DND-41 (cell line): ENCODE data around the gene MET.

ENCODE experiments used
- EZH2 ChIP-seq: IDR thresholded peaks from 3 replicates; pipeline ENCODE4 v1.6.1; 2012; ENCODE audit warnings: borderline replicate concordance, low read depth, mild to moderate bottlenecking, moderate library complexity, low read length, inconsistent platforms; ENCODE audit not compliant: severe bottlenecking
- TF ChIP-seq, protein P1 (sequence below): IDR thresholded peaks from 2 replicates; pipeline ENCODE4 v1.5.1; 2012; ENCODE audit warnings: borderline replicate concordance, low read length, moderate library complexity, mild to moderate bottlenecking; ENCODE audit not compliant: poor library complexity, severe bottlenecking; ENCODE audit errors: extremely low read depth

DNA sequence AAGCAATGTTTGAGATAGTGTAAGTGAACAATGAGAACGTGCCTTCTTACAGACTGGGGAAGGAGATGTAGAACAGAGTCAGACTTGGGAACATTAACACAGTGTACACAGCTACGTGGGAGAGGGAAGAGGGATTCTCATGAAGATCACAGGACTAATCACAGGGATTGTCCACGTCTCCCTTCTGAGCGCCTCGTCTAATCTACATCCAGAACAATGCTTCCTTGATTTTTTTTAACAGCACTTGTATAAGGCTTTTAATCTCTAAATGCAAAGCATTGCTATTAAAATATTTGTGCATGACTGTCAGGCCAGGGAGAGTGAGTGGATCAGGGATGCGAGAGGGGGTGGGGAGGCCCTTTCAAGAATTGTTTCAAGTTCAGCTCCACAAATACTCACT, 62.7 kb downstream of the MET start:
- TF ChIP-seq, protein P1, sequence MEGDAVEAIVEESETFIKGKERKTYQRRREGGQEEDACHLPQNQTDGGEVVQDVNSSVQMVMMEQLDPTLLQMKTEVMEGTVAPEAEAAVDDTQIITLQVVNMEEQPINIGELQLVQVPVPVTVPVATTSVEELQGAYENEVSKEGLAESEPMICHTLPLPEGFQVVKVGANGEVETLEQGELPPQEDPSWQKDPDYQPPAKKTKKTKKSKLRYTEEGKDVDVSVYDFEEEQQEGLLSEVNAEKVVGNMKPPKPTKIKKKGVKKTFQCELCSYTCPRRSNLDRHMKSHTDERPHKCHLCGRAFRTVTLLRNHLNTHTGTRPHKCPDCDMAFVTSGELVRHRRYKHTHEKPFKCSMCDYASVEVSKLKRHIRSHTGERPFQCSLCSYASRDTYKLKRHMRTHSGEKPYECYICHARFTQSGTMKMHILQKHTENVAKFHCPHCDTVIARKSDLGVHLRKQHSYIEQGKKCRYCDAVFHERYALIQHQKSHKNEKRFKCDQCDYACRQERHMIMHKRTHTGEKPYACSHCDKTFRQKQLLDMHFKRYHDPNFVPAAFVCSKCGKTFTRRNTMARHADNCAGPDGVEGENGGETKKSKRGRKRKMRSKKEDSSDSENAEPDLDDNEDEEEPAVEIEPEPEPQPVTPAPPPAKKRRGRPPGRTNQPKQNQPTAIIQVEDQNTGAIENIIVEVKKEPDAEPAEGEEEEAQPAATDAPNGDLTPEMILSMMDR: no peak
- TF ChIP-seq EZH2: no peak
